Measurements from ENCODE around the gene TYRO3. TPM values are rescaled to one million over a fixed set of nuclear protein-coding genes. Genes with fewer than 3 reads are reported as not detected.

TYRO3 gene
- total and polyA plus RNA-seq, 2 of the 13 experiments (the other 11 are each of a cell fraction or from before 2014, with no cell fraction given): 24.0 to 43.6 TPM

GRCh38 chr15:41621200-41622193 is 62.5 kb downstream of the TYRO3 start (continued):
- peak; percentile 99 for TF ChIP-seq ZNF687 (CRISPR knock-in tag; IDR thresholded peaks at IDR 0.05)
- peak; percentile 62 for TF ChIP-seq HIC2 (CRISPR knock-in tag; IDR thresholded peaks at IDR 0.05; ENCODE audit: low read depth)
- peak; percentile 71 for TF ChIP-seq THAP11 (CRISPR knock-in tag; IDR thresholded peaks at IDR 0.05)
- TF ChIP-seq KDM4B (CRISPR knock-in tag; IDR thresholded peaks at IDR 0.05): peak; percentile 79; the same call in 1 of the 2 replicates
- TF ChIP-seq ZNF501 (CRISPR knock-in tag; IDR thresholded peaks at IDR 0.05): peak; percentile 100
- TF ChIP-seq NCOA1 (CRISPR knock-in tag; IDR thresholded peaks at IDR 0.05): peak; percentile 98
- peak; percentile 90 for TF ChIP-seq CENPT (CRISPR knock-in tag; IDR thresholded peaks at IDR 0.05; ENCODE audit: low read depth)
- TF ChIP-seq ZBTB7A (CRISPR knock-in tag; IDR thresholded peaks at IDR 0.05): peak; percentile 96
- peak; percentile 100 for TF ChIP-seq ZNF430 (CRISPR knock-in tag; IDR thresholded peaks at IDR 0.05)
- TF ChIP-seq JDP2 (CRISPR knock-in tag; IDR thresholded peaks at IDR 0.05; ENCODE audit: borderline replicate concordance): peak; percentile 87
- no peak for TF ChIP-seq RBAK (CRISPR knock-in tag; IDR thresholded peaks at IDR 0.05)
- TF ChIP-seq DNMT1 (CRISPR knock-in tag; IDR thresholded peaks at IDR 0.05): 0 out of 2 replicates have a peak, but pooled peaks have one; percentile 21
- no peak for TF ChIP-seq GABPA (IDR thresholded peaks at IDR 0.05; ENCODE audit: low read depth, low read length)
- no peak for TF ChIP-seq GABPA (CRISPR knock-in tag; IDR thresholded peaks at IDR 0.05; ENCODE audit: low read depth)
- peak; percentile 99; the same call in 1 of the 2 replicates for TF ChIP-seq CAMTA2 (CRISPR knock-in tag; IDR thresholded peaks at IDR 0.05; ENCODE audit: borderline replicate concordance)
- TF ChIP-seq NR2F1 (CRISPR knock-in tag; IDR thresholded peaks at IDR 0.05): no peak
- peak; percentile 83 for TF ChIP-seq SKIL (CRISPR knock-in tag; IDR thresholded peaks at IDR 0.05; ENCODE audit: borderline replicate concordance)
- TF ChIP-seq REXO4 (CRISPR knock-in tag; IDR thresholded peaks at IDR 0.05; ENCODE audit: borderline replicate concordance): peak; percentile 98
- peak; percentile 100 for TF ChIP-seq ZNF605 (CRISPR knock-in tag; IDR thresholded peaks at IDR 0.05)

Measured in HepG2 (cell line).